Gastrocnemius medialis (tissue), 4 donors: ENCODE data around the gene VAT1L. TPM values are rescaled to one million over a fixed set of nuclear protein-coding genes. Genes with fewer than 3 reads are reported as not detected.

Source experiments
- ATAC-seq, 2 donors: fragments of 150-250 bp; one replicate each; pipeline ENCODE4 v1.9.1; 2016
- DNase-seq, 2 donors: peaks; one replicate each; pipeline ENCODE4 v3.0.0-alpha.2; 2019
- H3K27ac ChIP-seq, 4 donors: fragments of 200-600 bp; sonication (generic); 1 replicate in 1 of 4; 2 replicates in 3 of 4; pipeline ENCODE4 v1.5.1; 2016 to 2018; ENCODE audit warnings: mild to moderate bottlenecking in 2 of 4, moderate library complexity in 1 of 4
- H3K27me3 ChIP-seq, 3 donors: fragments of 200-600 bp; sonication (generic) in 2 of 3; 1 replicate in 1 of 3; 2 replicates in 2 of 3; pipeline versions ENCODE4 v1.5.1 to v1.6.0; 2016 to 2019; ENCODE audit warnings: mild to moderate bottlenecking in 1 of 3, moderate library complexity in 1 of 3
- H3K36me3 ChIP-seq, 2 donors: fragments of 200-600 bp; sonication (generic) in 1 of 2; one replicate each; pipeline ENCODE4 v1.5.1; 2017 to 2018
- H3K4me1 ChIP-seq, 2 donors: fragments of 200-600 bp; sonication (generic) in 1 of 2; one replicate each; pipeline ENCODE4 v1.5.1; 2016 to 2017; ENCODE audit warnings: mild to moderate bottlenecking in 2 of 2
- H3K4me3 ChIP-seq, 4 donors: fragments of 200-600 bp; sonication (generic) in 3 of 4; 1 replicate in 1 of 4; 2 replicates in 3 of 4; pipeline ENCODE4 v1.5.1; 2016 to 2019; ENCODE audit warnings: mild to moderate bottlenecking in 2 of 4
- H3K9me3 ChIP-seq, 3 donors: fragments of 200-600 bp; sonication (generic) in 2 of 3; 1 replicate in 1 of 3; 2 replicates in 2 of 3; pipeline ENCODE4 v1.5.1; 2016 to 2019
- CTCF ChIP-seq, 5 experiments: fragments of 450-650 bp in 3 of 5; fragments of 200-600 bp in 2 of 5; sonication (generic) in 2 of 5; IDR thresholded peaks in 4 of 5; conservative IDR thresholded peaks in 1 of 5; 1 replicate in 4 of 5; 2 replicates in 1 of 5; pipeline ENCODE4 v1.5.1; 2016 to 2019; ENCODE audit warnings: antibody characterized with exemption in 5 of 5, mild to moderate bottlenecking in 3 of 5, moderate library complexity in 3 of 5
- POLR2A ChIP-seq, 2 donors: fragments of 450-650 bp; IDR thresholded peaks; one replicate each; pipeline ENCODE4 v1.6.1; 2017; ENCODE audit warnings: antibody characterized with exemption in 2 of 2, mild to moderate bottlenecking in 2 of 2, moderate library complexity in 2 of 2
- in situ Hi-C, 4 donors: fragments of 200-750 bp; cut with MboI; loops; one replicate each; pipeline versions ENCODE4 v1.15.0 to v1.8.0; 2017; ENCODE audit warnings: low sequenced_read_pairs in 4 of 4
- intact Hi-C: fragments of 100-400 bp; cut with DNase I; formaldehyde crosslinking; loops from one replicate; pipeline ENCODE4 v1.15.1; 2023; ENCODE audit warnings: low total_unique reads
- total RNA-seq, 4 donors: library from RNA; depleted of rRNA; stranded (reverse); fragments of >200 nt; gene quantifications; one replicate each; pipeline versions ENCODE4 v1.1.0 to v1.2.3, GENCODE V29; 2016

The VAT1L gene
- total RNA-seq, 4 donors from 2014 or later = 0.04 TPM; not detected in 3

DNA sequence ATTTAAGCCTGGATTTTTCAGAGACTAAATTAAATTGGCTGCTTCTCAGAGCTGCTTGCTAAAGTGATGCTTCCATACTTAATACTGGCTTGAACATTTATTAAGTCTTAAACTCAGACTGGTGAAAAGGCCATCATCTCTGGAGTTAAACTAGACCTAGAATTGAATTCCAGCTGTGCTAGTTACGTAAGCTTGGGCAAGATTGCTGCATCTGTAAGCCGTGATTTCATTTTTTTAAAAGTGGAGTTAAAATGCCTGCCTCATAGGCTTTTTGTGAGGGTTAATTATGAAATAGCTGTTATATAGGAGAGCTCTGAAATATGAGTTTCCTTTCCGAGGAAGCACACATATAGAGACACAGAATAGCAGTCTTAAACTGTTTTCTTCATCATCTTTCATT, 84.7 kb downstream of the VAT1L start:
- Histone ChIP-seq H3K27ac (no peak overlapping the region), H3K27me3 (no peaks in the 10 kb centered on the region), H3K36me3 (no peaks in the 10 kb centered on the region), H3K4me1 (no peaks in the 10 kb centered on the region), H3K4me3 (no peak overlapping the region), H3K9me3 (no peaks in the 10 kb centered on the region)
- ATAC-seq (no peak), DNase-seq (no peak)
- in situ Hi-C loops = no loop called here
- TF ChIP-seq CTCF (IDR thresholded peaks at IDR 0.05 in 4 of 5, conservative IDR thresholded peaks at IDR 0.05 in 1 of 5) = no peak
- TF ChIP-seq POLR2A (IDR thresholded peaks at IDR 0.05) = no peak
- intact Hi-C loops = no loop called here

DNA sequence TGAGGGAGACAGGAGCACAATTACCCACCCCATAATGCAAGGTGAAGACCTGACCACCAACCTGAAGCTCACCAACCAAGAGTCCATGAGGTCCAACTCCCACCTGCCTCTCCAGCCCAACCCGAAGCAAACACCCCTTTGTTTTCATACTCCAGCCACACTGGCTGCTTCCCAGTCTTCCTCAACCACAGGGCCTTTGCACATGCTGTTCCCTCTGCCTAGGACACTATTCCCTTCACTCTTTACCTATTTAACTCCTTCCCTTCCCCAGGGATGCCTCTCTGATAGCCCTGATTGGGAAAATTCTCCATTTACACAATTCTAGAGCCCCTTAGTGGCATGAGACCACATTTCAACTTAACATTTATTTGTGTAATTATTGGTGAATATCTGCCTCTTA, 86.0 kb downstream of the VAT1L start:
- no peak overlapping the region for H3K27ac ChIP-seq
- H3K36me3 ChIP-seq = no peaks in the 10 kb centered on the region
- in situ Hi-C loops = no loop called here
- H3K4me1 ChIP-seq = no peaks in the 10 kb centered on the region
- no peaks in the 10 kb centered on the region for H3K27me3 ChIP-seq
- no peak for ATAC-seq
- TF ChIP-seq CTCF (IDR thresholded peaks at IDR 0.05 in 4 of 5, conservative IDR thresholded peaks at IDR 0.05 in 1 of 5) (no peak), POLR2A (IDR thresholded peaks at IDR 0.05) (no peak)
- intact Hi-C loops = no loop called here
- no peaks in the 10 kb centered on the region for H3K9me3 ChIP-seq
- H3K4me3 ChIP-seq = no peak overlapping the region
- no peak for DNase-seq

DNA sequence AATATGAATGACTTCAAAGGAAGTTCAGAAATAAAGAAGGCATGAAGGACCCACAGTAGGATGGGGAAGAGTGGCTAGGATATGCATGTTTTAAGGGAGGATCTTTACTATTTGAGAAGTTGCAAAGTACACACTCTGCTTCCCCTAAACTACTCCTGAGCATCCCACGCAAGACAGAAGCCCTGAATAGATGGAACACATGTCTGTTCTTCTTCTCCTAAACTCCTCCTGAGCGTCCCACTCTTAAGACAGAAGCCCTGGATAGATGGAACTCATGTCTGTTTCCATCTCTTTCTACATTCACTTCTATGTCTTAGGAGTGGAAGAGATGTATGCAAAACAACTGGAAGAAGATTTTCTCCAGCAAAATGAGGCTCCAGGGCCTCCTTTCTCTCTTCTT, 88.4 kb downstream of the VAT1L start:
- intact Hi-C loops = no loop called here
- DNase-seq = no peak
- TF ChIP-seq POLR2A (IDR thresholded peaks at IDR 0.05) (no peak), CTCF (IDR thresholded peaks at IDR 0.05 in 4 of 5, conservative IDR thresholded peaks at IDR 0.05 in 1 of 5) (no peak)

GRCh38 chr16:77877712-77878347, 89.5 kb downstream of the VAT1L start:
- H3K27me3 ChIP-seq = no peaks in the 10 kb centered on the region
- no peaks in the 10 kb centered on the region for H3K9me3 ChIP-seq
- no peak overlapping the region for H3K27ac ChIP-seq
- no peak for DNase-seq
- no peak overlapping the region for H3K4me3 ChIP-seq
- no peaks in the 10 kb centered on the region for H3K36me3 ChIP-seq
- in situ Hi-C loops = no loop called here
- no peaks in the 10 kb centered on the region for H3K4me1 ChIP-seq
- no peak for ATAC-seq
- TF ChIP-seq POLR2A (IDR thresholded peaks at IDR 0.05) (no peak), CTCF (IDR thresholded peaks at IDR 0.05 in 4 of 5, conservative IDR thresholded peaks at IDR 0.05 in 1 of 5) (no peak)
- intact Hi-C loops = no loop called here

More for the DNA sequence above, 88.4 kb downstream of the VAT1L start:
- ATAC-seq = no peak
- no peaks in the 10 kb centered on the region for H3K9me3 ChIP-seq
- no peaks in the 10 kb centered on the region for H3K36me3 ChIP-seq
- no peak overlapping the region for H3K27ac ChIP-seq
- no peaks in the 10 kb centered on the region for H3K27me3 ChIP-seq
- no peaks in the 10 kb centered on the region for H3K4me1 ChIP-seq
- in situ Hi-C loops = no loop called here
- H3K4me3 ChIP-seq = no peak overlapping the region
